Activated CD4-positive, CD25-positive, alpha-beta regulatory T cell (primary cell): ENCODE results near the gene ZKSCAN4.

Source experiments
- DNase-seq, 4 experiments: peaks; one replicate each; lab custom pipeline; 2025; lab: John Stamatoyannopoulos, UW

Gene ZKSCAN4

DNA sequence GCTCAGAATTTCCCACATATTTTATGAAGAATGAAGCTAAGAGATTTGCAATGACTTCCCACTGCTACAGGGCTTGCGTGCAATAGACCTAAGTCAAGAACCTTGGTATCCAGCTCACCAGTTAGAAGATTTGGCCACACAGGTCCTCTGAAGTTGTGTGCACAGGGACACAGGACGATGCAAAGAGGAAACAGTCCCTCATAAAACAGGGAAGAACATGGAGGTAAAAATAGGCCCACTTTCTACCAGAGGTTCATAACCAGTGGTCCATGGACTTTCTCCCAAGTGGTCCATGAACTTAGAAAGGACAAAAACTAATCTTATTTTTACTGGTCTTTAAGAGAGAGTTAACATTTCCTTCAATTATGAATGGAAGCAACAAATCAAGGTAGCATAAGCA is 1.3 kb downstream of the ZKSCAN4 start:
- DNase-seq: no peak

GRCh38 chr6:28248916-28249315 is 3.2 kb downstream of the ZKSCAN4 start:
- no peak for DNase-seq

DNA sequence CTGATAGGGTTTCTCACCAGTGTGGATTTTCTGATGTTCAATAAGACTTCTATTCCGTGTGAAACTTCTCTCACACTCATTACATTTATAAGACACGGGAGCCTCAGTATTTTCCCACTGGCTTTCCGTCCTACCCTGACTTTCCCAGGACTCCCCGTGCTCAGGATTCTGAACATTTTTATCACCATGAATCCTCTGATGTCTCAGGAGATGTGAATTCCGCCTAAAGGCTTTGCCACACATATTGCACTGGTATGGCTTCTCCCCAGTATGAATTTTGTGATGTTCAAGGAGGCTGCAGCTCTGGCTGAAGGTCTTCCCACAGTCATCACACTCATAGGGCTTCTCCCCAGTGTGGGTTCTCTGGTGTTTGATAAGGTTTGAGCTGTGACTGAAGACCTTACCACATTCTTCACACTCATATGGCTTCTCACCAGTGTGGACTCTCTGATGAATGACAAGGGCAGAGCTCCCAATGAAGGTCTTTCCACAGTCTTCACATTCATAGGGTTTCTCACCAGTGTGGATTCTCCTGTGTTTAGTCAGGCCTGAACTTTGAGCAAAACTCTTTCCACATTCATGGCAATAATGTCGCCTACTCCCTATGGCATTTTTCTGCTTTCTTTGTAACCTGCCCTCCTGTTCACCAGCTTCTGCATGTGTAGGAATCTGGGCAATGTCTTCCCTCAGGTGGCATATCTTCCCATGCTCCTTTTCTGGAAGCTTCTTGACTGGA is 6.7 kb downstream of the ZKSCAN4 start:
- no peak for DNase-seq

DNA sequence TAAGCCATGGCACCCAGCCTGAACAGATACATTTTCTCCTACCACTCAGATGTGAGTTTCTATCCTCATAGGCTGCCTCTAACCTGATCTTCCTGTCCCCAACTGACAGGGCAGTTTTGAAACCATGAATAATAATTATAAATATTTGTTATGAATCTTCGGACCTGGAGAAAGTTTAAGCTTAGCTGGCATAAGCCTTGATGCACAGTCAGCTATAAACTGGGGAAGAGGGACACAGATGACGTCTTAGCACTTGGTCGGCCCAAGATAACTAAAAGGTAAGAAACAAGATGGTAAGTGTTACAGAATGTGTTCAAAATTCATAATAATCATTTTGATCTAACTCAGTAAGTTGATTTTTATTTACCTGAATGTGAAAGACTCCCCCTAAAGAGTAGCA is 8.1 kb downstream of the ZKSCAN4 start:
- DNase-seq: no peak

DNA sequence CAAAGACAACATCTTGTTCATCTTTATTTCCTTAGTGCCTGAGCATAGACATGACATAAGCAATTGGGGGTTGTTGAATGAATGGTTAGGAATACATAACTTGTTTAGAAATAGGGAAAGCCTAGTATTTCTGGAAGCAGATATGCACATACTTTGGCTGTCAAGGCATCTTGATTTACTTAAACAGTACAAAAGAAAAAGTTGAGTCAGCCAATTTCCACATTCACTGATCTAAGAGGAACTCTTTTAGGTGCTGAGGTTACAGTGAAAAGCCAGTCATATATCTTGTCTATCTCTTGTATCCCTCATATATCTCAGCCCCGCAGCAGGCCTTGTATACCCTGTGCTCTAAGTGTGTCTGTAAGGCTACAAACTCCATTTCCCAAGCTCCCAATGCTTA is 11.6 kb downstream of the ZKSCAN4 start:
- DNase-seq: no peak

DNA sequence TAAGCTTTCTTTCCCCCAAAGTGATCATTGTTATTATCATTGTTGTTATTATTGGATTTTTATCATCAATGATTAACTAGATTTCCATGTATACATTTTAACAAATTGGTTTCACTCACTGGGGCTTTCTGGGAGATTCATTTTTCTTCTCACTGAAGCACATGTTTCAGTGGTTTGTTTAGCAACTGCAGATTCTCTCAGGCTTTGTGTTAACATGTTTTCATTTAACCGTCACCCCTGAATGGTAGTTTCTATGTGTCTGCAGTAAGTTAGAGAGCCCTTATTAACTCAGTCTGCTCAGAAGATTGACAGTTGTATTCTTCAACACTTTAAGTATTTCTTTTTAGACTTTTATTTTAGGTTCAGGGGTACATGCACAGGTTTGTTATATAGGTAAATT is 12.4 kb downstream of the ZKSCAN4 start:
- no peak for DNase-seq

- no peak for DNase-seq
These were observed 16.1 kb downstream of the ZKSCAN4 start for GRCh38 chr6:28235912-28236452.

- no peak for DNase-seq
These were observed 19.3 kb downstream of the ZKSCAN4 start for GRCh38 chr6:28232785-28233184.

GRCh38 chr6:28226460-28226859 is 25.6 kb downstream of the ZKSCAN4 start:
- no peak for DNase-seq

GRCh38 chr6:28225056-28225834 is 26.8 kb downstream of the ZKSCAN4 start, which contains the start of gene ZSCAN9:
Gene ZSCAN9 (plus strand): TSS chr6:28225275. CDS start chr6:28227085, 1,810 bp downstream.
- peak in 2 of 4 experiments; percentile 11 to 36 for DNase-seq

- no peak for DNase-seq
These were observed 27.7 kb downstream of the ZKSCAN4 start for GRCh38 chr6:28224131-28225055.

DNA sequence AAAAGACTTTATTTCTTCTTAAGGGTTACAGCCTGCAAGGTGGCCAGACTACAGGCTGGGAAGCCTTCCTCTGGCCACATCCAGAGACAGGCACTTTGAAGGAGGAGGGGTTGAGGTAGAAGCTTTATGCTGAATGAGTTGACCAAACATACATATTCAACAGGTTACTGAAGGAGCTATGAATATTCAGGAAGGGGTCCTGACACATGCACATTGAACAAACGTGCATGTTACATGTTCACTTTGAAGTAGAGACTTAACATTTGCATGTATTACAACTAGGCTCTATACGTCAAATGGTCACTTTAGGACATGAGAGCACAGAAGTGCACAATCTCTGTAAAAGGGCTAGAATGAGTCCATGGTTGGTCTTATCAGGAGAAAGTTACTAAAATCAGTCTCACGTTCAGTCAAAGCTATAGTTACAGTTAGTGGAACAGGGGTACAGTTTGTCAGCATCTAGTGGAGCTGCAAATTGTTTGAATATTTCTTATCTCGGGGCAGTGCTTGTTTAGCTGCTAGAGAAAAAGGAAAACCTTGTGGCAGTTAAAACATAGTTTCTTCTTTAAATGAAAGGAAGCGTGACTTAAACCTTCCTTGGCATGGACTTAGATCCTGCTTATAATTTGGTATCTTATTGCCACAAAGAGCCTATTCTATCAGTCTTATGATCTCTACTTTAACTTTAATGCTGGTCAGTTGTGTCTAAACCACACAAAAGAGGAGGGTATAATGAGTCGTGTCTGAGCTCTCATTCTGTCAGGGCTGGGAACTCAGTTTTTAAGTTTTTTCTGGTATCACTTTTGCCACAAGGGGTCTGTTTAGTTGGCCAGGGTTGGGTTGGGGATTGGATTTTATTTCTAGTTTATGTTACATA is 31.6 kb downstream of the ZKSCAN4 start:
- DNase-seq: no peak

DNA sequence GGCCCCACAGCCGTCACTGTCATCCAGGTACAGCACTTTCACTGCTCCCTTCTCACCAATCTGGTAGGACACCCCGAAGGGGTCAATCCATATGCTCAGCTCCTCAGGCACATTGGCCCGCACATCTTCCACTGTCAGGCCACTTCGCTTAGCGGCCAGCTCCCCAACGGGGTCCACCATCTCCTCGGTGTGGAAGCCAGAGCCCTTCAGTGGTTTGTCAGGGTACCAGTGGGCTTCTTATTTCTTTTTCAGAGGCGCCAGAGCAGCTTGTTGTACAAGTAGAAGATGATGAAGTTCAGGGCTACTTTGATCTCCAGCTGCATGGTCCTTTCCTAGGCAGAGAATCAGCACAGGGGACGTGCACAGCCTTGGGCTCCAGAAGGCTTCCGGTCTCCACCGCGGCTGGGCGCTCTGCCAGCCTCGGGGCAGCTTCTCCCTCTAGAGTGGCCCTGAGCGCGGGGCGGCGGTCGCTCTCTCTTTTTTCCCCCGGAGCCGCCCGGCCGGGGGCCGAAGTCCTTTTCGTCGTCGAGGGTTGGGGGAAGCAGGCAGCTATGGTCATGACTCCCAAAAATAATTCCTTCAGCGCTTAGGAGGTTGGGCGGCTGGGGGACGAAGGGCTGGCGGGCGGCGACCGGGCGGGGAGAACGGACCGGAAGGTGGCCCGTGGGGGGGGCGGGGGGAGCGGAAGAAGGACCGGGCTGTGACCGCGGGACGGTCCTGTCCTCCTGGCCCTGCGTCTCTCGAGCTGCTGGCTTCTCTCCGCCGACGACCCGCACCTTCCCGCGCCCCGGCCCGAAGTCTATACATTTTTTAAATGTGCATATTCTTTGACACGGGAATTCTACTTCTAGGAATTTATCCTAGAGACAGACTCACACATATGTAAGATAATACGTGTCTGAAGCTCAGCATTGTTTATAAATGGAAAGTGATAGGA is 33.5 kb downstream of the ZKSCAN4 start:
- DNase-seq: no peak

DNA sequence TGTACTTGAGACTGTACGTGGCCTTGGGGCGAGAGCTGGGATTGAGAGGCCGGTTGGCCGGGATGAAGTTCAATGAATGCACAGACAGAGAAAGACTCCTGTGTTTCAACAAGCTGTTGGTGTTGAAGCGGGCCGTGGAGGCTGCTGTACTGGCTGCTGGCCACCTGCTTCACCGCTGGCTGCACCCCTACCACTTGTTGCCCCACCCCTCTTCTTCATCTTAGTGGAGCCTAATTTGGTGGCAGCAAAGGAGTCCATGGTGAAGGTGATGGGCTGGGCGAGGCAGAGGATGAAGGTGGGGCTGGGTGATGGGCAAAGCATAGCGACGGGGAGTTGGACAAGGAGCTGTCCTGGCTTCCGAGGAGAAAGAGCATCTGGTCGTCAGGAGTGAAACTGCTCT is 34.2 kb downstream of the ZKSCAN4 start:
- no peak for DNase-seq

- no peak for DNase-seq
These were observed 36.6 kb downstream of the ZKSCAN4 start for GRCh38 chr6:28215425-28215824.

DNA sequence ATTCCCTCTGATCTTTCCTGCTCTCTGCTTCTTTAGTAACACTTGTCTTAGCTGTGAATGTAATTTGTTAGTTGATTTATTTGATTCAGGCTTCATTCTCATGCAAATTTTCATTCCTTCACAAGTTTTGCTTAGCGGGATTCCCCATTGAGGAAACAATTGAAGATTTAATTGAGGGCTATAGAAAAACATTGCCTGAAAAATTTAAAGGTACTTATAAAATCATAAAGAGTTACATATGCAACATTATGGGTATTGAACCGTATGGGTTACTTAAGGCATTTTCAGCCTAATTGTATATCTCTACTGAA is 38.9 kb downstream of the ZKSCAN4 start:
- DNase-seq: no peak

DNA sequence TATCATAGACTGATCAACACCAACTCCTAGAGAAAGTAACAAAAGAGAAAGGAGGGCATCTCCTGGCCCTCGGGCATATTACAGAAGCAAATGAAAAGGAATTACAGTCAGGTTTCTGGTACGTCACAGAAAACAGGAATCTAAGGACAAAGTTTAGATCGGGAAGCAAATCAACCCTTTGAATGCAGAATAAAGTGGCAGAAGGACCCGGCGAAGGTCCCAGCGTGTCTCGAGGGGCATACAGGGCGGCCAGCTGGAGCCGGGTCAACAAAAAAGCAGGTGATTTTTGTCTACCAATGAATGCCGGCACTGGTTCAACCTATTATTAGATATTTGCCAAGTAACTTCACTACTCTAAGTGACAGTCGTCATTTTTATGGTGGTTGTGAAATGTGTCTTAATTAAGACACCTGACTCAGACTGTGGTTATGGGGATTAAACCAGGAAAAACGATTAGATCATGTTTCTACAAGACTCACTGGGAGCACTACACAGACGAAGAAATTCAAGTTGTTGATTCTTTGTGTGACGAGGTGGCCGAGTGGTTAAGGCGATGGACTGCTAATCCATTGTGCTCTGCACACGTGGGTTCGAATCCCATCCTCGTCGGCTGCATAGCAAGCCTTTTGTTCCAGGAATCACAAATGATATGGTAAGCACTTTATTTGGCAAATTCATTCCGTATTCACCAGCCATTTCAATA is 39.4 kb downstream of the ZKSCAN4 start:
- peak in 2 of 4 experiments; percentile 27 to 44 for DNase-seq

DNA sequence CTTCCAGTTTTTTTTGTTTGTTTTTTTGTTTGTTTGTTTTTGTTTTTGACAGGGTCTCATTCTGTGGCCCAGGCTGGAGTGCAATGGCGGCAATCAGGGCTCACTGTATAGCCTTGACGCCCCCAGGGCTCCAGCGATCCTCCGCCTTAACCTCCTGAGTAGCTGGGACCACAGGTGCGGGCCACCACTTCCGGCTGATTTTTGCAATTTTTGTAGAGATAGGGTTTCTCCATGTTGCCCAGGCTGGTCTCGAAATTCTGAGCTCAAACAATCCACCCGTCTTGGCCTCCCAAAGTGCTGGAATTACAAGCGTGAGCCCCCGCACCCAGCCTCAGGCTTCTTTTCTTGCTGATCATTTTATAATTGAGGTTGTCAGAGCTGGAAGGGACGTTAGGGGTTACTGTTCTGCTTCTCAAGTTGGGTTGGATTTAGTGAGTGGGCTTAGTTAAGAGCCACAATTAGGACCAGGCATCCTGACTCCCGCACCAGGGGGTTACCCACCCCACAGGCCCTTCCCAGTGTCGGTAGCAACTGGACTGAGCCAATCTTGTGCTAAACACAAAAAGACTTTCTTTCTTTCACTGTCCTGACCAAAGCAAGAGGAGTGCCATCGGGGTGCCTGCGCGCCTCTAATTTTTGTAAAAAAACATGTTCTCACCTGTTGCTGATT is 40.1 kb downstream of the ZKSCAN4 start:
- DNase-seq: no peak
